H9 (cell line): ENCODE measurements around the gene UBE4A. TPM values are rescaled to one million over a fixed set of nuclear protein-coding genes. Genes with fewer than 3 reads are reported as not detected.

Source experiments
- DNase-seq: peaks from one replicate; pipeline ENCODE4 v3.0.0-alpha.2; 2017
- H2AFZ ChIP-seq: one replicate; pipeline ENCODE4 v1.6.1; 2013; ENCODE audit warnings: mild to moderate bottlenecking, low read length, control low read depth, moderate library complexity
- H2AK5ac ChIP-seq: 2 replicates; pipeline ENCODE4 v1.6.1; 2013; ENCODE audit warnings: low read length, control low read depth, mixed read lengths; ENCODE audit not compliant: insufficient read length
- H2BK120ac ChIP-seq: one replicate; pipeline ENCODE4 v1.6.1; 2013; ENCODE audit warnings: low read depth, mild to moderate bottlenecking, low read length, control low read depth, inconsistent platforms; ENCODE audit not compliant: poor library complexity, severe bottlenecking
- H2BK12ac ChIP-seq: 2 replicates; pipeline ENCODE4 v1.6.1; 2013; ENCODE audit warnings: low read length, control low read depth, mixed read lengths, low read depth; ENCODE audit not compliant: insufficient read length
- H2BK15ac ChIP-seq: 2 replicates; pipeline ENCODE4 v1.6.1; 2013; ENCODE audit warnings: low read depth, low read length, control low read depth
- H2BK20ac ChIP-seq: one replicate; pipeline ENCODE4 v1.6.1; 2013; ENCODE audit warnings: low read depth, mild to moderate bottlenecking, low read length, control low read depth, inconsistent platforms; ENCODE audit not compliant: poor library complexity, severe bottlenecking
- H2BK5ac ChIP-seq: 2 replicates; pipeline ENCODE4 v1.6.1; 2013; ENCODE audit warnings: low read length, control low read depth, mixed read lengths; ENCODE audit not compliant: insufficient read length
- H3K14ac ChIP-seq: 2 replicates; pipeline ENCODE4 v1.6.1; 2013; ENCODE audit warnings: low read length, control low read depth; ENCODE audit not compliant: insufficient read depth
- H3K18ac ChIP-seq: 2 replicates; pipeline ENCODE4 v1.6.1; 2013; ENCODE audit warnings: low read depth, mild to moderate bottlenecking, mixed read lengths, low read length, control low read depth; ENCODE audit not compliant: insufficient read length
- H3K23ac ChIP-seq: 2 replicates; pipeline ENCODE4 v1.6.1; 2013; ENCODE audit warnings: low read length, control low read depth, mixed read lengths, low read depth; ENCODE audit not compliant: insufficient read length
- H3K23me2 ChIP-seq: 2 replicates; pipeline ENCODE4 v1.6.1; 2013; ENCODE audit warnings: low read depth, mild to moderate bottlenecking, mixed read lengths, low read length, control low read depth; ENCODE audit not compliant: insufficient read length, poor library complexity, severe bottlenecking
- H3K27ac ChIP-seq: 2 replicates; pipeline ENCODE4 v1.5.1; 2013; ENCODE audit warnings: low read length, control low read depth, mixed read lengths, low read depth; ENCODE audit not compliant: insufficient read length
- H3K27me3 ChIP-seq: 2 replicates; pipeline ENCODE4 v1.6.1; 2013; ENCODE audit warnings: low read length, control low read depth, inconsistent platforms; ENCODE audit not compliant: insufficient read depth
- H3K4ac ChIP-seq: 2 replicates; pipeline ENCODE4 v1.6.1; 2013; ENCODE audit warnings: low read depth, mild to moderate bottlenecking, control low read depth, inconsistent platforms, low read length, moderate library complexity
- H3K4me1 ChIP-seq: 2 replicates; pipeline ENCODE4 v1.6.1; 2013; ENCODE audit warnings: low read length, control low read depth, inconsistent platforms; ENCODE audit not compliant: insufficient read depth
- H3K4me2 ChIP-seq: 2 replicates; pipeline ENCODE4 v1.6.1; 2013; ENCODE audit warnings: low read length, control low read depth, mixed read lengths; ENCODE audit not compliant: insufficient read length, insufficient read depth
- H3K56ac ChIP-seq: 2 replicates; pipeline ENCODE4 v1.6.1; 2013; ENCODE audit warnings: low read depth, mild to moderate bottlenecking, mixed read lengths, low read length, control low read depth; ENCODE audit not compliant: insufficient read length
- H3K79me1 ChIP-seq: 2 replicates; pipeline ENCODE4 v1.6.1; 2013; ENCODE audit warnings: low read depth, mild to moderate bottlenecking, moderate library complexity, low read length, control low read depth, inconsistent platforms; ENCODE audit not compliant: insufficient read depth, poor library complexity, severe bottlenecking
- H3K79me2 ChIP-seq: 2 replicates; pipeline ENCODE4 v1.6.1; 2013; ENCODE audit warnings: low read length, control low read depth, inconsistent platforms; ENCODE audit not compliant: insufficient read depth
- H3K9ac ChIP-seq: 2 replicates; pipeline ENCODE4 v1.6.1; 2013; ENCODE audit warnings: low read length, control low read depth, mixed read lengths; ENCODE audit not compliant: insufficient read length; ENCODE audit errors: extremely low read depth
- H3K9me3 ChIP-seq: one replicate; pipeline ENCODE4 v1.6.1; 2013; ENCODE audit warnings: low read depth, low read length, inconsistent platforms; ENCODE audit not compliant: control insufficient read depth
- H3T11ph ChIP-seq: one replicate; pipeline ENCODE4 v1.6.1; 2013; ENCODE audit warnings: mild to moderate bottlenecking, low read length, control low read depth, inconsistent platforms
- H4K20me1 ChIP-seq: one replicate; pipeline ENCODE4 v1.6.1; 2013; ENCODE audit not compliant: control insufficient read depth, insufficient read length, insufficient read depth
- H4K5ac ChIP-seq: 2 replicates; pipeline ENCODE4 v1.6.1; 2013; ENCODE audit warnings: low read depth, mild to moderate bottlenecking, mixed read lengths, low read length, control low read depth; ENCODE audit not compliant: insufficient read length
- H4K8ac ChIP-seq: replicated peaks from 2 replicates; pipeline ENCODE4 v1.6.1; 2013; ENCODE audit warnings: low read length, control low read depth, mixed read lengths, low read depth; ENCODE audit not compliant: insufficient read length
- H4K91ac ChIP-seq: 2 replicates; pipeline ENCODE4 v1.6.1; 2013; ENCODE audit warnings: low read depth, mild to moderate bottlenecking, moderate library complexity, mixed read lengths, low read length, control low read depth; ENCODE audit not compliant: insufficient read length
- H3K27ac Mint-ChIP-seq, 3 experiments: 2 replicates in 2 of 3; 3 replicates in 1 of 3; pipeline ENCODE4 v1.8.0; 2020 to 2021; ENCODE audit warnings: mixed read lengths in 3 of 3, mild to moderate bottlenecking in 1 of 3, moderate library complexity in 1 of 3
- H3K27me3 Mint-ChIP-seq: 2 replicates; pipeline ENCODE4 v1.8.0; 2021; ENCODE audit warnings: low read depth, mild to moderate bottlenecking, moderate library complexity, mixed read lengths
- H3K36me3 Mint-ChIP-seq, 3 experiments: 2 replicates in 2 of 3; 3 replicates in 1 of 3; pipeline ENCODE4 v1.8.0; 2020 to 2021; ENCODE audit warnings: low read depth in 3 of 3, mixed read lengths in 3 of 3; ENCODE audit not compliant: insufficient read depth in 1 of 3
- H3K4me1 Mint-ChIP-seq, 2 experiments: 2 replicates each; pipeline ENCODE4 v1.8.0; 2020; ENCODE audit warnings: mixed read lengths in 2 of 2
- H3K4me3 Mint-ChIP-seq, 2 experiments: 2 replicates in 1 of 2; 3 replicates in 1 of 2; pipeline ENCODE4 v1.8.0; 2020 to 2021; ENCODE audit warnings: mild to moderate bottlenecking in 2 of 2, mixed read lengths in 2 of 2, moderate library complexity in 1 of 2
- H3K9me3 Mint-ChIP-seq, 2 experiments: 2 replicates in 1 of 2; 3 replicates in 1 of 2; pipeline ENCODE4 v1.8.0; 2020; ENCODE audit warnings: mild to moderate bottlenecking in 2 of 2, mixed read lengths in 2 of 2, moderate library complexity in 1 of 2
- CTCF ChIP-seq: fragments of 200-600 bp; sonication (generic); conservative IDR thresholded peaks from 3 replicates; pipeline ENCODE4 v1.8.0; 2021; ENCODE audit warnings: antibody characterized with exemption, mild to moderate bottlenecking
- WGBS: extraction: QIAGEN DNeasy Blood & Tissue Kit; methylation state at CpG from one replicate; pipeline ENCODE4 v1.1.7; 2013; ENCODE audit warnings: missing lambda C conversion rate, low lambda C conversion rate, mixed read lengths; ENCODE audit not compliant: insufficient read length; ENCODE audit errors: extremely low coverage; 5-methylcytosine and 5-hydroxymethylcytosine counted together
- total RNA-seq: library from RNA; stranded (reverse); gene quantifications from 2 replicates; pipeline ENCODE4 v1.2.1, GENCODE V29; 2021

UBE4A gene
- total RNA-seq, 1 experiment from 2014 or later: 33.7 TPM

- H3T11ph ChIP-seq: no peak overlapping the region
- Mint-ChIP-seq H3K27ac (peak overlapping the region in 1 of 3 experiments; percentile 2; a peak in 1 of 7 replicates), H3K4me3 (no peak overlapping the region), H3K9me3 (peaks cover 0 to 3% of the 10 kb centered on the region in 2 experiments; a peak in 2 of 5 replicates), H3K36me3 (peaks cover 0 to 3% (median 2%) of the 10 kb centered on the region in 3 experiments; a peak in 2 of 7 replicates), H3K4me1 (peaks cover 28 to 35% of the 10 kb centered on the region in 2 experiments), H3K27me3 (peaks cover 16% of the 10 kb centered on the region)
- no peak overlapping the region for H4K5ac ChIP-seq
- H3K9me3 ChIP-seq: no peaks in the 10 kb centered on the region
- H2AFZ ChIP-seq: no peak overlapping the region
- no peak overlapping the region for H2BK12ac ChIP-seq
- no peak overlapping the region for H2BK20ac ChIP-seq
- peaks cover 9% of the 10 kb centered on the region for H3K23me2 ChIP-seq
- no peaks in the 10 kb centered on the region for H3K79me2 ChIP-seq
- H3K4ac ChIP-seq: no peak overlapping the region
- no CpG with 5 or more reads among the region's 1 CpG for WGBS
- DNase-seq: no peak
- H3K4me2 ChIP-seq: no peak overlapping the region
- H2AK5ac ChIP-seq: no peak overlapping the region
- H3K23ac ChIP-seq: no peak overlapping the region
- H2BK5ac ChIP-seq: no peak overlapping the region
- H2BK15ac ChIP-seq: no peak overlapping the region
- H3K27ac ChIP-seq: no peak overlapping the region
- peaks cover 7% of the 10 kb centered on the region; the same call in 1 of the 2 replicates for H3K4me1 ChIP-seq
- no peaks in the 10 kb centered on the region for H3K79me1 ChIP-seq
- no peaks in the 10 kb centered on the region for H4K20me1 ChIP-seq
- H2BK120ac ChIP-seq: no peak overlapping the region
- H3K56ac ChIP-seq: no peak overlapping the region
- H4K91ac ChIP-seq: no peak overlapping the region
- no peak overlapping the region for H3K9ac ChIP-seq
- H3K14ac ChIP-seq: no peak overlapping the region
- no peak overlapping the region for H3K18ac ChIP-seq
- no peak overlapping the region for H4K8ac ChIP-seq
- H3K27me3 ChIP-seq: no peaks in the 10 kb centered on the region
- TF ChIP-seq CTCF: no peak
Measured at GRCh38 chr11:118319337-118319707, 40.1 kb upstream of the UBE4A start.
